Measurements from ENCODE around the gene FGFR3. TPM values are rescaled to one million over a fixed set of nuclear protein-coding genes. Genes with fewer than 3 reads are reported as not detected.

Gene FGFR3
- total and polyA plus RNA-seq, 3 experiments from 2014 or later, result 0.07 TPM; not detected in 2

DNA sequence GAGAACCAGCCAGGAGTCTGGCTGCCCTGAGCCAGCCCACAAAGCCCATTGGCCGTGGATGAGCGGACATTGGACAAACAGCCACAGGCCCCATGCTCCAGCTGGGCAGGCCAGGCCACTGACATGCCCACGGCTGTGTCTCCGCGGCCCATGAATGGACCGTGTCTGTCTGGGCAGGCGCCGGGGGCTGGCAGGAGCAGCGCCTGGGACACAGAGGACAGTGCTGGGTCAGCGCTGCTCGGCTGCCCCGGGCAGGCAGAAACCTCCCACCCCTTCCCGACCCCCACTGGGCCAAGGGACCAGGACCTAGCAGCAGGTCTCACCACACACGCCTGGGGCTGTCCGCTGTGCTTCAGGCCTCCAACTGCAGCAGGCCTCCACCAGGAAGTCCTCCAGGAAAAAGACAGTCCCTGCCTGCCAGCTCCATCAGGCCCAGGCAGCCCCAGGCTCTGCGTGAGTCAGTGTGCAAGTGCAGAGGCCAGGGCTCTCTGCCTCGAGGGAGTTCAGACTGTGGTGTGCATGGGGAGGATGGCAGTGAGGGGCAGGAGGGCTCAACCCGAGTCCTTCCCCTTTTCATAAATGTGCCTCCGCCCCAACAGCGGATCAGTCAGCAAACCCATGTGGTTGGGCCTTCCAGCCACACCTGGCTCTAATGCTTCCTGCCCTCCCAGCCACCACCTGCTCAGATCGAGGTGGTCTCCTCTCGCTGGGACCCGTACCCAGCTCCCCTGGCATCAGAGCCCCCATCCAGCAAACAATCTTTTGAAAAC lies 17.2 kb upstream of the FGFR3 start:
- peaks cover 0 to 3% (median 0%) of the 10 kb centered on the region in 3 donors for H3K4me1 Mint-ChIP-seq
- CTCF ChIA-PET, result no interaction called here
- DNase-seq, result no peak
- H3K27ac Mint-ChIP-seq, result no peak overlapping the region
- H3K36me3 Mint-ChIP-seq, result no peaks in the 10 kb centered on the region
- Histone ChIP-seq H3K9me3 (ENCODE audit: low read length) (no peaks in the 10 kb centered on the region), H3K27me3 (ENCODE audit: insufficient read depth, low read length, poor library complexity, severe bottlenecking) (no peaks in the 10 kb centered on the region), H3K36me3 (ENCODE audit: insufficient read depth, low read length) (no peaks in the 10 kb centered on the region), H3K27ac (ENCODE audit: low read depth, low read length) (no peak overlapping the region), H3K4me3 (ENCODE audit: low read length) (no peak overlapping the region), H3K4me1 (ENCODE audit: insufficient read depth, low read length) (no peaks in the 10 kb centered on the region)
- H3K27me3 Mint-ChIP-seq, result peaks cover 4% of the 10 kb centered on the region in 2 donors
- no peaks in the 10 kb centered on the region for H3K9me3 Mint-ChIP-seq
- no peak overlapping the region for H3K4me3 Mint-ChIP-seq
- POLR2A ChIA-PET, result no interaction called here

DNA sequence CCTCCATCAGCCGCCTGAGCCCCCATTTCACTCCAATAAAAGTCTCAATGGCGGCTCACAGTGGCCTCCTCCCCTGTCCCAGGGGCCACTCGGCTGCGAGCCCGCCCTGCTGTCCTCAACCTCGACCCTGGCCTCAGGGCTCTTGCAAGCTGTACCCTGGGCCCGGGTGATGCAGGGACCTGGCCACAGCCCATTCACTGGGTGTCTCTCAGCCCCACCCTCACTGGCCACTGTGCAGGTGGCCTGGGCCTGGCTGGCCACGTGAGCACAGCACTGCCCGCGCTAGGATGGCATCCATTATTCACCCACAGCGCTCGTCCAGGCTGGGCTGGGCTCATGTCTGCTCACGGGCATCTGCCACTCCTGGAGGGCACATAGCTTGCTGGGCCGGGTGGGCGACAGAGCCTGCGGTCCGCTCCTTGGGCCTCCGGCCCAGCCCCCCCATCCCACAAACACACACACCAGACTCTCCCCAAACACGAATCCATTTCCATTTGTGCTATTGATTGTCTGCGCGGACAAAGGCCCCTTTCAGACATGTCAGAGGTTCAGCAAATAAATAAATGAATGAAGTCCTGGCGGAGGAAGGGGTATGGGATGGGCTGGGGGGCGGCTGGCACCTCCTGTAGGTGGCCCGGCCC lies 16.5 kb upstream of the FGFR3 start:
- H3K27me3 Mint-ChIP-seq, result peaks cover 4% of the 10 kb centered on the region in 2 donors
- H3K4me3 Mint-ChIP-seq, result no peak overlapping the region
- Histone ChIP-seq H3K36me3 (ENCODE audit: insufficient read depth, low read length) (no peaks in the 10 kb centered on the region), H3K9me3 (ENCODE audit: low read length) (no peaks in the 10 kb centered on the region), H3K4me1 (ENCODE audit: insufficient read depth, low read length) (no peaks in the 10 kb centered on the region), H3K4me3 (ENCODE audit: low read length) (no peak overlapping the region), H3K27me3 (ENCODE audit: insufficient read depth, low read length, poor library complexity, severe bottlenecking) (no peaks in the 10 kb centered on the region), H3K27ac (ENCODE audit: low read depth, low read length) (no peak overlapping the region)
- CTCF ChIA-PET, result no interaction called here
- H3K36me3 Mint-ChIP-seq, result no peaks in the 10 kb centered on the region
- DNase-seq, result no peak
- H3K27ac Mint-ChIP-seq, result no peak overlapping the region
- H3K9me3 Mint-ChIP-seq, result no peaks in the 10 kb centered on the region
- POLR2A ChIA-PET, result no interaction called here
- H3K4me1 Mint-ChIP-seq, result peaks cover 0 to 3% (median 0%) of the 10 kb centered on the region in 3 donors

- Mint-ChIP-seq H3K36me3 (no peaks in the 10 kb centered on the region), H3K27ac (no peak overlapping the region), H3K4me3 (no peak overlapping the region), H3K27me3 (peaks cover 0 to 4% of the 10 kb centered on the region in 2 donors), H3K4me1 (no peaks in the 10 kb centered on the region), H3K9me3 (no peaks in the 10 kb centered on the region)
- ChIA-PET CTCF (no interaction called here), POLR2A (no interaction called here)
- Histone ChIP-seq H3K36me3 (ENCODE audit: insufficient read depth, low read length) (no peaks in the 10 kb centered on the region), H3K27me3 (ENCODE audit: insufficient read depth, low read length, poor library complexity, severe bottlenecking) (no peaks in the 10 kb centered on the region), H3K9me3 (ENCODE audit: low read length) (no peaks in the 10 kb centered on the region), H3K27ac (ENCODE audit: low read depth, low read length) (no peak overlapping the region), H3K4me3 (ENCODE audit: low read length) (no peak overlapping the region), H3K4me1 (ENCODE audit: insufficient read depth, low read length) (no peaks in the 10 kb centered on the region)
- DNase-seq, result no peak
These were observed 15.1 kb upstream of the FGFR3 start for GRCh38 chr4:1777822-1778641.

GRCh38 chr4:1778642-1779392 lies 14.3 kb upstream of the FGFR3 start:
- no peak overlapping the region for H3K4me3 Mint-ChIP-seq
- H3K27me3 Mint-ChIP-seq, result peaks cover 0 to 4% of the 10 kb centered on the region in 2 donors

DNA sequence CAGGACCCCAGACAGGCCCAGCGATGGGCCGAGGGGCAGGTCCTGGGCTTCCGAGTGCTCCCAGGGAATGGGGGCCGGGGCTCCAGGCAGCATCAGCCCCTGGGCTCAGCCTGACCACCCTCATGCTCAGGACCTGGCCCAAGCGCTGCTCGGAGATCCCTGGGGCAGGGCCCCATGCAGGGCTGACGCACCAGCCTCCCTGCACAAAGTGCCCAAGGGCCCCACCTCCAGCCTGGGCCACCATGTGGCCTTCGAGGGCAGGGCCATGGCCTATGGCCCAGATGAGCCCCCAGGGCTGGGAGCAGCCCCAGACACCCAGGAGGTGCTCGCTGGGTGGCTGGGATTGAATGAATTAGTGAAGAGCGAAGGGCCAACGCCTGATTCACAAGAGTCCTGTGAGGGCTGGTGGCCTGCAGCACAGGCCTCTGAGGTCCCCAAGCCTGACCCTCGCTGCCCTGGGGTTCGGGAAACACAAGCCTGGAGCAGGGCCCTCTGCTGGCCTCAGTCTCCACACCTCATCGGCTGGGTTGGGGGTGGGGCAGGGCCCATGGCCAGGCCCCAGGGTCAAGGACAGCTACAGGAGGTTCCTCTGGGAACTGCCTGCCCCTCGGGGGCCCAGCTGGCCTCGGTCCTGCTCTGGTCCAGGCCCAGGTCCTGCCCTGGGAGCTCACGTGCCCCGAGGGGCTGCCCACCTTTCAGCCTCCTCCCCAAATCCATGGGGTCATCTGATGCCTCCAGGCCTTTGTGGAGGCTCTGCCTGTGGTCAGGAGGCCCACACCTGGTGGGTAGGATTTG lies 13.3 kb upstream of the FGFR3 start:
- POLR2A ChIA-PET, result no interaction called here
- Histone ChIP-seq H3K9me3 (ENCODE audit: low read length) (no peaks in the 10 kb centered on the region), H3K27me3 (ENCODE audit: insufficient read depth, low read length, poor library complexity, severe bottlenecking) (no peaks in the 10 kb centered on the region), H3K27ac (ENCODE audit: low read depth, low read length) (no peak overlapping the region), H3K4me1 (ENCODE audit: insufficient read depth, low read length) (no peaks in the 10 kb centered on the region), H3K36me3 (ENCODE audit: insufficient read depth, low read length) (no peaks in the 10 kb centered on the region), H3K4me3 (ENCODE audit: low read length) (no peak overlapping the region)
- Mint-ChIP-seq H3K27ac (no peak overlapping the region), H3K27me3 (peaks cover 0 to 4% of the 10 kb centered on the region in 2 donors), H3K4me3 (no peak overlapping the region), H3K36me3 (no peaks in the 10 kb centered on the region), H3K9me3 (no peaks in the 10 kb centered on the region), H3K4me1 (no peaks in the 10 kb centered on the region)
- CTCF ChIA-PET, result interaction anchor here (1.0 kb wide), 1 partner anchor 120 kb away, joined by 5 read pairs; no protein-coding TSS in a partner anchor
- DNase-seq, result no peak

More at GRCh38 chr4:1778642-1779392, 14.3 kb upstream of the FGFR3 start:
- H3K9me3 ChIP-seq (ENCODE audit: low read length), result no peaks in the 10 kb centered on the region
- no peaks in the 10 kb centered on the region for H3K9me3 Mint-ChIP-seq
- H3K27me3 ChIP-seq (ENCODE audit: insufficient read depth, low read length, poor library complexity, severe bottlenecking), result no peaks in the 10 kb centered on the region
- no peaks in the 10 kb centered on the region for H3K4me1 ChIP-seq (ENCODE audit: insufficient read depth, low read length)
- no peak overlapping the region for H3K27ac ChIP-seq (ENCODE audit: low read depth, low read length)
- no peaks in the 10 kb centered on the region for H3K36me3 ChIP-seq (ENCODE audit: insufficient read depth, low read length)
- no peak for DNase-seq
- H3K4me3 ChIP-seq (ENCODE audit: low read length), result no peak overlapping the region
- H3K4me1 Mint-ChIP-seq, result no peaks in the 10 kb centered on the region
- H3K36me3 Mint-ChIP-seq, result no peaks in the 10 kb centered on the region
- H3K27ac Mint-ChIP-seq, result no peak overlapping the region
- ChIA-PET POLR2A (no interaction called here), CTCF (no interaction called here)

GRCh38 chr4:1780435-1780834 lies 12.7 kb upstream of the FGFR3 start:
- Mint-ChIP-seq H3K4me1 (no peaks in the 10 kb centered on the region), H3K36me3 (no peaks in the 10 kb centered on the region), H3K4me3 (no peak overlapping the region), H3K27ac (no peak overlapping the region), H3K27me3 (peaks cover 0 to 4% of the 10 kb centered on the region in 2 donors), H3K9me3 (no peaks in the 10 kb centered on the region)
- DNase-seq, result no peak
- no peaks in the 10 kb centered on the region for H3K9me3 ChIP-seq (ENCODE audit: low read length)
- H3K4me1 ChIP-seq (ENCODE audit: insufficient read depth, low read length), result no peaks in the 10 kb centered on the region
- no peak overlapping the region for H3K27ac ChIP-seq (ENCODE audit: low read depth, low read length)
- POLR2A ChIA-PET, result no interaction called here
- no peaks in the 10 kb centered on the region for H3K27me3 ChIP-seq (ENCODE audit: insufficient read depth, low read length, poor library complexity, severe bottlenecking)
- no peak overlapping the region for H3K4me3 ChIP-seq (ENCODE audit: low read length)
- CTCF ChIA-PET, result interaction anchor here (1.0 kb wide), 1 partner anchor 119 kb away, joined by 5 read pairs; no protein-coding TSS in a partner anchor
- no peaks in the 10 kb centered on the region for H3K36me3 ChIP-seq (ENCODE audit: insufficient read depth, low read length)

- Mint-ChIP-seq H3K4me3 (no peak overlapping the region), H3K36me3 (no peaks in the 10 kb centered on the region), H3K27ac (no peak overlapping the region), H3K9me3 (no peaks in the 10 kb centered on the region), H3K4me1 (no peaks in the 10 kb centered on the region), H3K27me3 (peaks cover 0 to 6% of the 10 kb centered on the region in 2 donors)
- POLR2A ChIA-PET, result no interaction called here
- CTCF ChIA-PET, result no interaction called here
- Histone ChIP-seq H3K9me3 (ENCODE audit: low read length) (no peaks in the 10 kb centered on the region), H3K4me3 (ENCODE audit: low read length) (no peak overlapping the region), H3K27me3 (ENCODE audit: insufficient read depth, low read length, poor library complexity, severe bottlenecking) (no peaks in the 10 kb centered on the region), H3K36me3 (ENCODE audit: insufficient read depth, low read length) (no peaks in the 10 kb centered on the region), H3K4me1 (ENCODE audit: insufficient read depth, low read length) (no peaks in the 10 kb centered on the region), H3K27ac (ENCODE audit: low read depth, low read length) (no peak overlapping the region)
- DNase-seq, result no peak
These were observed 10.1 kb upstream of the FGFR3 start for GRCh38 chr4:1783015-1783414.

Data from CD8-positive, alpha-beta memory T cell (primary cell).